NK-92 (cell line): ENCODE results near the gene HERC2.
"Not testable (repeated sequence)": the region's sequence is repeated elsewhere in the genome, so short reads cannot be mapped to it uniquely, and the experiment has no call there.

Source experiments
- DNase-seq: peaks from one replicate; lab custom pipeline; 2025; ENCODE audit not compliant: unreplicated experiment; lab: John Stamatoyannopoulos, UW

HERC2 gene

DNA sequence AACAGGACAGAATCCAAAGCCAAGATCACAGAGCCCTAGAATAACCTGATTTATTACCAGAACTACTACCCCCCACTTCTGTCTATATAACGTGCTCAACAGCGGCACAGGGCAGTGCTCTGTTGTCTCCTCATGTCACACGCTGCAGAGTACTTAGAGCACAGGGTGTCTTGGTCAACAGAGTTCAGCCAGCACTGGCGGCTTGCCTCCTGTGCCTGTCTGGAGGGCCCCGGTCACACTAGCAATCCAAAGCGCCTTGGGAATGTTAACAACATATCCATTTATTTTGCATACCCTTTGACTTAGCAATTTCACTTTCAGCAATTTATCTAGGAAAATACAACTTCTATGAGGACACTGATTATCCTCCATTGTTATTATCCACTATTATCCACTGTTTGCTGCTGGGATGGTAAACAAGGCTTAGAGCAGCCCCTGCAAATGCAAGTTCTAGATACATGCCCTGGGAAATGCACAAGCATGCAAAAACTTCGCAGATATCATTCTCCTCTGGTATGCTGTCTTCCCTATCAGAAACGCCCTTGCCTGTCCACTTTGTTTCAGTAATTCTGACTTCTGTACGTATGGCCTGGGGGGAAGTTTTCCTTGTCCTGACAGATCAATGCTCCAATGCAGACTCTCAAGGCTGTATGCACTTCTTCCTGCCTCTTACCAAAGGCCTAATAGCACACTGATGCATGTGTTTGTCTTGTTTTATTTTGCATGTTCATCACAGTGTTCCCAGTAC is 136.7 kb downstream of the HERC2 start:
- DNase-seq, result no peak

DNA sequence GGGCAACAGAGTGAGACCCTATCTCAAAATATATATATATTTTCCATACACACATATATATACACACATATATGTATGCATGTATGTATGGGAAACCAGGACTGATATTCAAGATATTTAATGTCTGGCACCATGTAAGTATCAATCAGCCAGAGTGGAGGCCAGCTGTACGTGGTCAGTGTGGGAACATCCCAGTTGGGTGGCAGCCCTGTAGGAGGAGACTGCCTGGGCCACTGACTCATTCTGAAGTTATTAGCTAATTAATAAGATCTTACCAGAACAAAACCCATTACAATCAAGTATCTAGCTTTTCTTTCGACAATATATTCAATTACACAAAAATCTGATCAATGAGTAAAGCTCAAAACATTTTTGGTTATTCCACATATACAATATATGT is 137.8 kb downstream of the HERC2 start:
- no peak for DNase-seq

DNA sequence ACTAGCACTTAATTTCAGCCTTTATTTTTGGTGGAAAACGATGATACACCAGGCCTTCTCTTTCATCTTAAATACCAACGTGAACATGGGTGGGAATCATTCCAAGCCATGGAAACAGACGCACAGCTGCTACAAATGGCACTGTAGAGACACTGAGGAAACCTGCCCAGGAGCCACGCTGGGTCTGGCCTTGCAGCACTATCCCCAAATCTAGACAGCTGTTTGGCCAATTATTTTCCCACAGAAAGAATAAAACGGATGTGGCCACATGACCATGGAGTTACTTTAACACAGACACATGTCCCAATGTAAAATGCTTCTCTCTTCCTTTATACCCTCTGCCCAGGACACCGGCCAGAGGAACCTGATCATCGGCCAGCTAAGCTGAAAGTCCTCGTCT is 139.2 kb downstream of the HERC2 start:
- no peak for DNase-seq

DNA sequence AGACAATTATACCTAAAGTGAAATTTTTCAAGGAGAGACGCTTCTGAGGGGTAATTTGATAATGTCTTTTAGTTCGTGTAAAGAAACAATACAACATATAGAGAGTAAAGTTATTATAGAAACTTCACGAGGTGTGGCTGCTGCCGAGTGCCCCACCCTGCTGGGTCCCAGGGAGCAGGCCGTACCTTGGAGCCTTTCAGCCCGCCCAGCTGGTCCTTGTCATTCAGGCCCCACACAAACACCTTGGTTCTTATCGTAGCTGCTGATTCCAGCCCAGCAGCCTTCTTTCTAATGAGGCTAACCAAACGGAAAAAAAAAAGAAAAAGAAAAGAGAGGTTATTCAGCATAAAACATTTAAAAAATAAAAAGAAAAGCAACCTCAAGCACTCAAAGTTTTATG is 139.8 kb downstream of the HERC2 start:
- no peak for DNase-seq

DNA sequence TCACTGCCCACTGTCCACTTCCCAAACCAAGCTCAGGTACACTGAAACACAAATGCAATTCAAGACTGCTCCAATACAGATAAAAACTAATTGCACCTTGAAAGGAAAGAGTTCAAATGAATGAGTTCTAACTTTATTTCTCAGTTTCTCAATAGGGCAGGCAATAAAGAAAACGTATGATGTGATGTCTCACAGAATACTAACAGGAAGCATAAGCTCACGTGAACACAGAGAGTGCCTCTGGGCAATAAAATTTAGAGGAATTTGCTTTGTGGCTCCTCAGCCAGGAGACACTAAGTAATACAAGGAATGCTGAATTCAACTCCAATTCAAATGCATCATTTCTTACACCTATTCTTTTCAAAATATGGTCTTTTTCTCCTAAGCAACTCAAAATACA is 140.6 kb downstream of the HERC2 start:
- DNase-seq, result no peak

DNA sequence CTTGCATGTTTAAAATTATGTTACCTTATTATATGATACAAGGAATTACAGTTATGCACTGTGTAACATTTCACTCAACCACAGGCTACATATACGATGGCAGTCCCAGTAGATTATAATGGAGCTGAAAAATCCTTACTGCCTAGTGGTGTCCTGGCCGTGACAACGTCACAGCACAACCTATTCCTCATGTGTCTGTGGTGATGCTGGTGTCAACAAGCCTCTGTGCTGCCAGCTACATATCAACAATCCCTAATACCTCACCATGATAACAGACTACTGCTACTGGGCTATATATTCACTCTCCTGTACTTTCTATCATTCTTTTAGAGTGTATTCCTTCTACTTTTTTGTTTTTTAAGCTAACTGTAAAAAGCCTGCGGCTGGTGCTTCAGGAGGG is 142.7 kb downstream of the HERC2 start:
- DNase-seq, result no peak

DNA sequence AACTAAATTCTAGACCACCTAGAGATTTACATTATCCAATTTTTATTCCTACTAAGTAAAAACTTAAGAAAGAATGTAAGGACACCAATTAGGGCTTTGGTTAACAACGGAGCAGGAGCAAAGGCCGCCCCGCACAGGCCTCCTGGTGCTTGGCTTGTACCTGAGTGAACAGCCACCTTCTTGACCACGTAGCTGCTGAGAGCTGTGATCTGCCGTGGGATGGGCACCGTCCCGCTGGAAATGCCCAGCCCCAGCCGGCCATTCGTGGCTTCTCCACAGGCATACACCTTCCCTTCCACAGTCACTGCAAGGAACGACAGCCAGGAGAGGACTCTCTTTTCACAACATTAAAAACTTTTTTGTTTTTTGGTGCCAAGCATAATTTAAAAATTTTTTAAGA is 143.3 kb downstream of the HERC2 start:
- no peak for DNase-seq

DNA sequence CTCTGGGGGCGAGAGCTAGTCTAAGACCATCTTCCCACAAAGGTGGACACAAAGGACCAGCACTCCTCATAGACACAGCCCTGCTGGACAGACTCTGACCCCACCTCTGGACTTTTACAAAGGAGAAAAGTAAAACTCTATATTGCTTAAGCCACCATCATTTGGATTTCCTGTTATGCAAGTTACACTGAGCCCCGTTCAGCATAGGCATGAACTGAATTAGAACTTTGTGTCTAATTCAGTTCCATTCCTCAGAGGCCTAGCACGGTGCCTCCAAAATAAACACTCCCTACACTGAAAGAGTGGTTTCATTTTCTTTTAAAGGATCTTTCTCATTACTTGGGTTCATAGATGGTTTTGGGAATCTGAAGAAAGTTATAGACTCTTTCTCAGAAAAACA is 143.7 kb downstream of the HERC2 start:
- no peak for DNase-seq

DNA sequence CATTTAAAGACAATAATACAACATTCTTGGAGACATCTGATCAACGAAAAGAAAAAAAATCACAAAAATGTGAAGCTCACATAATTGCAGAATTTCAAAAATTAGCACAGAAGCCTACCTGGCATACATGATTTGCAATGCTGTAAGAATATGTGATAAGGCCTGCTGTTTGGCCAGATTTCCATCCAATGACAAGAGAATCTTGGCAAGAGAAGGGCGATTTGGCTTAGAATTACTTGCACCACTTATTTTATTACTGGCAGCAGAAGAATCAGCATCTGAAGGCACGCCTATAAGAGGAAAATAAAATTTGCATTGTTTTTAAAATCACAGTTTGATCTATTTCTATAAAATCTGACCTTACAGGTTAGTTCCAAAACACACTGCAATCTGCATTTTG is 152.6 kb downstream of the HERC2 start:
- DNase-seq, result no peak

DNA sequence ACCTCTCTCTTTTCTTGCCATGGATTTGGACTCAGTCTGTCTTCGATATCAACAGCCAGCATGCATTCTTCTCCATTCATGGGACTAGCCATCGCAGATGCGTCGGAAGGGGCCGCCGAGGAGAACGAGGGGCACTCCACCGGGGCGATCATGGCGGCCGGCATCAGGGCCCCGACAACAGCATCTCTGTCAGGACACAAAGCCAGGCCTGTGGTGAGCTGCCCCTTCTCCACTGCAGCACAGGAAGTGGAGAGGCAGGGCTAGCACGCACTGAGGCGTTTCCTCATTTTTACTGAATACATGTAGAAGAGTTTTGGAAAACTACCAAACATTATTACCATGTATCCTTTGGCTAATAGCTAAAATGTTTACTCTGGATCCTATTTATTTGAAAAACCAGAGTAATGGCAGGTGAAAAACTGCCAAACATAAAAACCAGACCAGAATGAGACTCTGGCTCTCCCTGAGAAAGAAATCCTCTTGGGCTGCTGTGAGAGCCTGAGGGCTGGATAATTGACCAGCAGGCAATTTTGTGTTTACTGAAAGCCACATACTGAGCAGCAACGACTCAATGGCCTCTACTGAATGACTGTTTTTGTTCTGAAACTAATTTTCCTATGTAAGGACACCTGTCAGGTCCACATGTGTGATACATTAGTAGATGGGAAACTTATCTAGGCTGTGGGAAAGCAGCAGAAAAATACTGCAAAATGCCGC is 153.4 kb downstream of the HERC2 start:
- not testable (repeated sequence) for DNase-seq

DNA sequence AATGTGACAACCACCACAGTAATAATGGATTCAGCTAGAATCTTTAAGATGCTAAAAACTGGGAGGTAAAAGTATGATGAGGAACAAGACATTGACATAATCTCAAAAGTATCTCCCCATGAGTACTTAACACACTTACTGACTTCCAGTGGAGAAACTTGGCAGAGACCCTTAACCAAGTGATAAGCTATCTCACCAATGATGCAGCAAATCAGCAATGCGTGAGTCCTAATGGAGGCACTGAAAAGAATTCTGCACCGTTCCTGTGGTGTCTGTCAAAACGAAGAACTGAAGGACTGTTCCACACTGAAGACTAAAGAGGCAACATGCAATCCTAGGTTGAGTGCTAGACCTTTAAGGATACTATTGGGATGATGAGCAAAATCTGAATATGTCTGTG is 154.9 kb downstream of the HERC2 start:
- no peak for DNase-seq

DNA sequence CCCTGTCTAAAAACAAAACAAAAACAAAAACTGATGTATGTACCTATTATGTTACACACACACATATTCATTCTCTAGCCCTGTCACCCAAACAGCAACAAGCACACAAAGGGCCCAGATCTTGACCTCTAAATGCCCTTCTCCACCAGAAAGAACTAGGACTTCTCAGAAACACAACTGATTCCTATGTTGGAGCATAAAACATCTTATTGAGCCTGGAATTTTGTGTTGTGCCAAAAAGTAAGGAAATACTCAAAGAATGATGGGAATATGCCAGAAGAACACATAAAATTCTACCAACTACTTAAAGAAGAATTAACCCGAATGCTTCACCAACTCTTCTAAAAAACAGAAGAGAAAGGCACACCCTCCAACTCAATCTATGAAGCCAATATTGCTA is 156.2 kb downstream of the HERC2 start:
- no peak for DNase-seq

DNA sequence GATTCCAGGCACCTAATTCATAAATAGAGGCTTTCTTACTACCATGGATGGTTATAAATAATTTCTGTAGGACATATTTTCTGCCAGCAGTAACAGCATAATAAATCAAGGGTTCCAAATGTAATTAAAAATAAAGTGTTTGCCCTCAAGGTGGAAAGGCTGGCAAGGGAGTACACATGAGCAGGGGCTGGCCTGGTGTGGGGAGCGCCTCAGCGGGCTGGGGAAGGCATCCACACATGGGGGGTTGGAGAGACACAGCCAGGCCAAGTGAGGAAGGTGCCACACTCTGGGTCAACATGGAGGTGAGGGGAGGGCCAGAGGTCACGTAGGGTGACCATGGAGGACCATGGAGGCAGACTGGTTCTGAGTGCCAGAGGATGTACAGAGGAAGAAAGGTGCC is 157.1 kb downstream of the HERC2 start:
- no peak for DNase-seq

DNA sequence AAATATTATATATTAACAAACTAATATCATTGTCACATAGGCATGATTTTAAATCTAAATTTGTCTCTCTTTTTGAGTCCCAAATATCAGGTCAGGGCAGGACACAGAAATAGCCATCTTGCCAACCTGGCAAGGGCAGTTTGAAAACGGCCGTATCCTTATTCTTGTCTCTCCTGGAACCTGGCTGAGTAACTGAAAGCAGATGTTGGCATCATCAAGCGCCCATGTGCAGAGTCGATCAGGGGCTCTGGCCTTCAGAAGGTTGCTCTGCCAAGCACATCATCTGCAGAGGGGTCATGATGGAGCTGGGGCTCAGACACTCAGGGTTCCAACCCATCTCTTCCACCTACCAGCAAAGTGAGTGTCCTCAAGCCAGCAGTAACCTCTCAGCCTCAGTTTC is 167.7 kb downstream of the HERC2 start:
- DNase-seq, result no peak

DNA sequence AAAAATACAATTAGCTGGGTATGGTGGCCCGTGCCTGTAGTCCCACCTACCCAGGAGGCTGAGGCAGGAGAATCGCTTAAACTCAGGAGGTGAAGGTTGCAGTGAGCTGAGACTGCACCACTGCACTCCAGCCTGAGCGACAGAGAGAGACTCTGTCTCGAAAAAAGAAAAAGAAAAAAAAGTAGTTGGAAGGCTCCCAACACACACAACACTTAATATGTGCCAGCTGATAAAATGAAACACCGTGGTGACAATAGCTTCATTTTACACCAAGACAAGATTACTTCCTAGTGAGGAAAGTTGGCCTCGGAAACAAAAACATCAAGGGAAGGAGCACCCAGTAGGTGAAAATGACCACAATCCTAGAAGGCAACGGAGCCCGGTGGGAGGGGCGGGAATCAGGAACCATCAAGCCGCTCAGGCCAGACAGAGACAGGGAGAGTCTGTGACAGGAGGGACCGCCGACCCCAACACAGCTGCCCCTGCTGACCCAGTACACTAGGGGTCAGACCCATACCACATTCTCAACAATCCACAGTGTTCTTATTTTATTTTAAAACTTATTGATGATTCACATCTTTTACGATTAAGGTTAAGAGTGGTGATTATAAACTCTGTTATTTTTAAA is 168.4 kb downstream of the HERC2 start:
- DNase-seq, result no peak

DNA sequence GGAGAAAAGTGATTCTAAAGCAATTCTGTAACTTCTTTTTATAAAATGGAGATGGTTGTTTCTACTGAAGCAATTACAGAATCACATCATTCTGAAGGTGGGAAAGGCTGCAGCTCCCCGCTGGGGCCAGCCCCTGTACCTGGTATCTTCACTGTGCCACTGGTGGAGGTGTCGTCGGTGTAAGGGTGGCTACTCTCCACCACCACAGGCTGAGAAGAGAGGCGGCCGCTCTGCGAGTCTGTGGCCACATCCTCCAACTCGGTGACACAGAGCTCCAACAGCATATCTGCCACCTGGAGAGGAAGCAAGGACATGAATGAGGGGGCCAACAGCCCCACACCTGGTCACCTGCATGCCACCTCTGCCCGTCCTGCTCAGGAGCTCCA is 169.4 kb downstream of the HERC2 start:
- not testable (repeated sequence) for DNase-seq

DNA sequence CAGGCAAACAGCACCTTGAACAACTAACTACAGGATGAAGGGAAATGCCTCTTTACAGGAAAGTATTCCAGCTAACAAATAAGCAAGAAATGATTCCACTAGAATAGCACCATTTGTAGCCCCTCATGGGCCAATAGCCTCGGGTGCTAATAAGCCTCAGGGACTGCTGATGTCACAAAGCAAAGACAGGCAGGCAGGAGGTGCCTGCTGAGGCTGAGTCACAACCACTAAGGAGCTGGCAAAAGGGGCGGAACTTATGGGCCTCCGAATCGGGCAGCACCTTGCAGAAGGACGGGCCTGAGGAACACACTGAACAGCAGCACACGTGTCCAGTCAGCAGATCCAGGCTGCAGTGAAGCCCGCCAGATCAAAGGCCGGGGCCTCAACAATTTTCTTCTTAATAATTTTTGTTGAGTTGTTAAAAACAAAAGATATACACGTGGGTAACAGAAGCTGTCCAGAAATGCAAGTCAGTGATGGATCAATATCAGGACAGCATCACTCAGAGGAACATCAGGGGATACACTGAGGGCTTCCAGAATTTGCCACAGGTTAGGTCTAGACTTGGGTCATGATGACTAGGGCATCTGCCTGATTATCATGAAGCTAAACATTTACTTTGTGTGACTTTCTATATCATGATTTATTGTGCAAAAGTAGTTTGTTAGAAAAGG is 170.0 kb downstream of the HERC2 start:
- not testable (repeated sequence) for DNase-seq

DNA sequence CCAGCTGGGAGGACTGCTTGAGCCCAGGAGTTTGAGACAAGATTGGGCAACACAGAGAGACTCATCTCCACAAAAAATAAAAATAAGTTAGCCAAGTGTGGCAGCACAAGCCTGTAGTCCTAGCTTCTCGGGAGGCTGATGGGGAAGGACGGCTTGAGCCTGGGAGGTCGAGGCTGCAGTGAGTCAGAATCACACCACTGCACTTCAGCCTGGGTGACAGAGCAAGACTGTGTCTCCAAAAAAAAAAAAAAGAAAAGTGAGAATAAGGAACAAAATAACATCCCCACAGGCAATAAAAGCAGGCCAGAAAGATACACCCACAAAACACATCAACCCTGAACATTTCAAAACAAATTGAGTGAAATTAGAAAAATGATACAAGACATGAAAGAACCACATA is 174.2 kb downstream of the HERC2 start:
- no peak for DNase-seq

DNA sequence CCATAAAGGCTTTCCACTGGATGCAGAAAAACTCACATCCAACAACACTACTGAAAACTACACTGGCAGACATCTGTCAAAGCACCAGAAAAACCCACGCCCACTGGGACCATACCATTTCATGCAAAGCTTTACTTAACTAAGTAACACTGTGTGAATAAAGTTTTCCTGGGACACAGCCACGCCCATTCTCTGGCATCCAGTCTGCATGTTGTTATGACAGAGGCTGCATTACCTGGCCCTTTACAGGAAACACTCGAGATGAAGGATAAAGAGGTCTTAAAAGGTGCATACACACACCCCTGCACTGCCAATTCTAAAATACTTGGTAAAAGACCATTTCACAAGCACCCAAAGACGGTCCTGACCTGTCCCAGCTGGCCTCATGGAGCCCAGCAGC is 176.6 kb downstream of the HERC2 start:
- not testable (repeated sequence) for DNase-seq

DNA sequence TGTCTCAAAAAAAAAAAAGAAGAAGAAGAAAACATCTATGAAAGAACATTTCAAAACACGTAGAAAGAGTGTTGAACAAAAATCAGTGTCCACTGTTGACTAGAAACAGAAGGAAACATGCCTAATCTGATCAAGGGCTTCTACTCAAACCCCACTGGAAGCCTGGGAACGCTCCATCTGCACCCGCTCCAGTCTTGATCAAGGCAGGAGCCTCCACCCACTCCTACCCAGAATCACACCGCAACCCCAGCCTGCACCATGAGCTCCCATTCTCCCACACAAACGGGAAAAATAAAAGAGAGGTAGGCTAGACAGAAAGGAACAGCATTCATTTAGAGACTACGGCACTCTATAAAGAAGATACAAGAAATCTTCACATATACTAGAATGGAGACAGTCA is 181.9 kb downstream of the HERC2 start:
- no peak for DNase-seq

DNA sequence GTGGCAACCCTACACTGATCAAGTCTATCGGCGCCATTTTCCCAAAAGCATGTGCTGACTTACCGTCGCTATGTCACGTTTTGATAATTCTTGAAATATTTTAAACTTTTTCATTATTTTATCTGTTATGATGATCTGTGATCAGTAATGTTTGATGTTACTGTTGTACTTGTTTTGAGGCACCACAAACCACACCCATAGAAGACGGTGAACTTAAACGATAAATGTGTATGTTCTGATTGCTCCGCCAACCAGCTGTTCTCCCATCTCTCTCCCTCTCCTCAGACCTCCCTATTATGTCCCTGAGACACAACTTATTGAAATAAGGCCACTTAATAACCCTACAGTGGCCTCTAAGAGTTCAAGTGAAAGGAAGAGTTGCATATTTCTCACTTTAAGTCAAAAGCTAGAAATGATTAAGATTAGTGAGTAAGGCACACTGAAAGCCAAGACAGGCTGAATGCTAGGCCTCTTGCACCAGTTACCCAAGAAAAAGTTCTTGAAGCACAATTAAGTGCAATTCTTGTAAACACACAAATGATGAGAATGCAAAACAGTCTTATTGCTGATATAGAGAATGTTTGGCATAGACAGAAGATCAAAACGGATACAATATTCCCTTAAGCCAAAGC is 184.5 kb downstream of the HERC2 start:
- DNase-seq, result not testable (repeated sequence)
